ENCODE data around the gene NINJ2.

NINJ2 gene

GRCh38 chr12:522692-523378 is 140.4 kb downstream of the NINJ2 start:
- no peak for DNase-seq

GRCh38 chr12:520119-520518 is 143.1 kb downstream of the NINJ2 start:
- no peak for DNase-seq

GRCh38 chr12:517538-517937 is 145.7 kb downstream of the NINJ2 start:
- DNase-seq, result no peak
